Islet precursor cell (in vitro differentiated cells): Measurements from ENCODE around the gene GMCL2.

Source experiments
- DNase-seq: peaks from one replicate; pipeline ENCODE4 v3.0.0-alpha.2; 2018

Gene GMCL2

GRCh38 chr5:178176791-178177190 is 10.4 kb downstream of the GMCL2 start:
- DNase-seq = no peak

- no peak for DNase-seq
Measured at GRCh38 chr5:178174456-178174855, 12.7 kb downstream of the GMCL2 start.

GRCh38 chr5:178170455-178170854 is 16.7 kb downstream of the GMCL2 start:
- no peak for DNase-seq

GRCh38 chr5:178165581-178165980 is 21.6 kb downstream of the GMCL2 start:
- DNase-seq = no peak

- DNase-seq = peak; percentile 93
Measured at GRCh38 chr5:178163772-178164735, 23.1 kb downstream of the GMCL2 start.

GRCh38 chr5:178162481-178162880 is 24.7 kb downstream of the GMCL2 start:
- DNase-seq = no peak

GRCh38 chr5:178160176-178160575 is 27.0 kb downstream of the GMCL2 start:
- DNase-seq = no peak

- DNase-seq = no peak
Measured at GRCh38 chr5:178155065-178155464, 32.1 kb downstream of the GMCL2 start.

- peak; percentile 99 for DNase-seq
Measured at GRCh38 chr5:178153530-178154340, 33.4 kb downstream of the GMCL2 start, which contains the start of gene NHP2. Gene NHP2 (minus strand): TSS chr5:178153885. CDS start chr5:178153817, 68 bp downstream.

GRCh38 chr5:178152491-178153444 is 34.4 kb downstream of the GMCL2 start:
- no peak for DNase-seq

GRCh38 chr5:178150977-178151734 is 36.0 kb downstream of the GMCL2 start:
- peak; percentile 73 for DNase-seq

- DNase-seq = no peak
Measured at GRCh38 chr5:178149199-178149932, 37.8 kb downstream of the GMCL2 start.

- DNase-seq = no peak
Measured at GRCh38 chr5:178147406-178147805, 39.8 kb downstream of the GMCL2 start.

GRCh38 chr5:178145965-178146820 is 41.0 kb downstream of the GMCL2 start:
- peak; percentile 89 for DNase-seq

- peak; percentile 42 for DNase-seq
Measured at GRCh38 chr5:178143901-178144300, 43.3 kb downstream of the GMCL2 start.

- DNase-seq = peak; percentile 35
Measured at GRCh38 chr5:178143246-178143645, 43.9 kb downstream of the GMCL2 start.

- peak; percentile 45 for DNase-seq
Measured at GRCh38 chr5:178142642-178143041, 44.5 kb downstream of the GMCL2 start.

- DNase-seq = no peak
Measured at GRCh38 chr5:178141550-178141949, 45.6 kb downstream of the GMCL2 start.

- peak; percentile 43 for DNase-seq
Measured at GRCh38 chr5:178137991-178138390, 49.2 kb downstream of the GMCL2 start.

GRCh38 chr5:178136990-178137389 is 50.2 kb downstream of the GMCL2 start:
- no peak for DNase-seq
